Stimulated activated naive CD4-positive, alpha-beta T cell (primary cell): Measurements from ENCODE around the gene TRIM25.
"Not testable (repeated sequence)": the region's sequence is repeated elsewhere in the genome, so short reads cannot be mapped to it uniquely, and the experiment has no call there.

Experiments
- DNase-seq, 6 experiments: peaks; one replicate each; lab custom pipeline; 2025; lab: John Stamatoyannopoulos, UW

The TRIM25 gene, protein sequence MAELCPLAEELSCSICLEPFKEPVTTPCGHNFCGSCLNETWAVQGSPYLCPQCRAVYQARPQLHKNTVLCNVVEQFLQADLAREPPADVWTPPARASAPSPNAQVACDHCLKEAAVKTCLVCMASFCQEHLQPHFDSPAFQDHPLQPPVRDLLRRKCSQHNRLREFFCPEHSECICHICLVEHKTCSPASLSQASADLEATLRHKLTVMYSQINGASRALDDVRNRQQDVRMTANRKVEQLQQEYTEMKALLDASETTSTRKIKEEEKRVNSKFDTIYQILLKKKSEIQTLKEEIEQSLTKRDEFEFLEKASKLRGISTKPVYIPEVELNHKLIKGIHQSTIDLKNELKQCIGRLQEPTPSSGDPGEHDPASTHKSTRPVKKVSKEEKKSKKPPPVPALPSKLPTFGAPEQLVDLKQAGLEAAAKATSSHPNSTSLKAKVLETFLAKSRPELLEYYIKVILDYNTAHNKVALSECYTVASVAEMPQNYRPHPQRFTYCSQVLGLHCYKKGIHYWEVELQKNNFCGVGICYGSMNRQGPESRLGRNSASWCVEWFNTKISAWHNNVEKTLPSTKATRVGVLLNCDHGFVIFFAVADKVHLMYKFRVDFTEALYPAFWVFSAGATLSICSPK

GRCh38 chr17:56913867-56914580, at the start of gene TRIM25:
TRIM25 (minus strand) TSS chr17:56914049; CDS start chr17:56913988, 61 bp downstream.
- DNase-seq: peak; percentile 75 to 90 (median 84)

GRCh38 chr17:56960596-56961538, 47.0 kb upstream of the TRIM25 start, which contains the start of gene COIL:
COIL (minus strand) TSS chr17:56961050; CDS start chr17:56961019, 31 bp downstream.
- DNase-seq: peak; percentile 86 to 95 (median 88)

- DNase-seq: no peak
These were observed 43.1 kb upstream of the TRIM25 start for GRCh38 chr17:56956992-56957391.

DNA sequence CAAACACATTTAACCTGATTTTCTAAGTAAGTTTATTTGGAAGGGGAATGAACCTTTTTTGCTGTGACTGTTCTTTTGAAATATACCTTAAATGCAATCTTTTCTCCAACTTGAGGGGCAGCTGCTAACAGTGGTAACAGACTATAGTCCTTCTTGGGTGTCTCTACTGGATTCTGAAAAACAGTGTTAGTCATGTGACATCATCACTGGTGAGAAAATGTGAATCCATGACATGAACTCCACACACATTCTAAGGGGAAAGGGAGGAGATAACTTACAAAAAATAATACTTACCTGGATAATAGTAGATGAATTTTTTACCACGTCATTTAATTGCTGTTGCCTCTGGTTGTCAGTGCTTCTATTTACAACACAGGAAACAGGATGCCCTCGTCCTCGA, 35.7 kb upstream of the TRIM25 start:
- no peak for DNase-seq

DNA sequence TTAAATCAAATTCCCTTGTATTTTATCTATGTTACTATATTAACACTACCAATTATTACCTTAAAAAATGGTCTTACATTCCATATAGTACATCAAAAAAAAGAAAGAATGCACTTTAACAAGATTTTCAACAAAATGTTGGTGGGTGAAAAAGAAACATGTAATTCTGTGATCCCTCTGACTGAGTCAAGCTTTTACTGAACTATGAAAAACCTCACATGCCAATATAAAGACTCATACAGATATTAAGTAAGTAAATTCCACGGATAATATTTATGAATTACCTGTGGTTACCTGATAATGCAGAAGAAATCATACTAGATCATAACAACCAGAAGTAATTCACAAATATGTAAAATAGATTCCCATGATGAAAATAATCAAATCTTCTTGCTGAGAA, 34.6 kb upstream of the TRIM25 start:
- no peak for DNase-seq

DNA sequence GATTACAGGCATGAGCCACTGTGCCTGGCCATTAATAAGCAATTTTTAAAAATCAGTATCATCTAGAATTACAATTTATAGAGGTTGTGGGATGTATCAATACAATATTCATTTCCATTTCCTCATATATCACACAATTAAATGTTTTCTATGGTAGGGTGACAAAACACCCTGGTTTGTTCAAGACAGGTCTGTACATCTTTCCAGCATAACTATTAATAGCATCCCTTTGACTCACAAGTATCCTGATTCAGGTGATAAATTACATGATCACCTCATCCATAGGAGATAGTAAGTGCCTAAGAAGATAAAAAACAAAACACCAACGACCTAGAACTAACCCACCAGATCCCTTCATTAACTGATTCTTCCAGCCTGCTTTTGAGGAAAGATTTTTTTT, 33.9 kb upstream of the TRIM25 start:
- no peak for DNase-seq

DNA sequence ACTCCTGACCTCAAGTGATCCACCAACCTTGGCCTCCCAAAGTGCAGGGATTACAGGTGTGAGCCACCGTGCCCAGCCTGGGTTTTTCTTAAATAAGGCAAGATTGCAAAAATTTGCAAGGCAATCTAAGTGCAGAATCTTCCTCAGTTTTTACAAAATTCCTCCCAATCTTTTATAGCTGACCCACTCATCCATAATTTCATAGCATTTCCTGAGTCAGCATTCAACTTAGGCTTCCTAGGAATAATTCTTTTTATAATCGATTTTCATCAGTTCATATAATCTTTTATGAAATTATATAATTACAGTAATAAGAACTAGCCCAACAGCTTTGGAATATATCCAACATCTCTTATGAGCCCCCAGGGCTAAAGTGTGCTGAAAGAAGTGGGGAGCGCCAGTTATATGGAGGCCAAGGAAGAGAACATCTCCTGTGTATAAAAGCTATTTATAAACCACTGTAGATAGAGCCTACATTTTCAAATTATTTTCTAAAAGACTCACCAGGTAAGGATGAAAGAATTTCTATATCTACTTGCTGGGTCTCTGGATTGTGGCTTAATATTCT, 32.2 kb upstream of the TRIM25 start:
- DNase-seq: no peak

DNA sequence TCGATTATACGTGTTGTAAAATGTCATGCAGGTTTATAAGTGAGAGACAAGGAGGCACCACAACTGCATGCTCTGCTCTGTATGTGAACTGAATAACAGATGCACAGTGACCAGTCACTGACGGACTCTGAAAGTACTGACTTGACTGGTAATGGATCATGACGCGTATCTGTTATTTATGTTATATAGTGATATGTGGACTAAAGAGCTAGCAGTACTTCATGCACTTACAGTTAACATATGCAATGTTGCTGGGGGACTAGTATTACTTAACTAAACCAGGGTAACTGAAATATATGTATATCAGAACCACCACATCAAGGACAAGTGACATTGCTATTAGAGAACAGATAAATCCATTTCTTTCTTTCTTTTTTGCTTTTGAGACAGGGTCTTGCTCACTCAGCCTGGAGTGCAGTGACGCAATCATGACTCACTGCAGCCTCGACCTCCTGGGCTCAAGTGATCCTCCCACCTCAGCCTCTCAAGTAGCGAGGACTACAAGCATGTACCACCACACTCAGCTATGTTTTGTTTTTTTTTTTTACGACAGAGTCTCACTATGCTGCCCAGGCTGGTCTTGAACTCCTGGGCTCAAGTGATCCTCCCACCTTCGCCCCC, 29.8 kb upstream of the TRIM25 start:
- DNase-seq: no peak

GRCh38 chr17:56939869-56940484, 26.1 kb upstream of the TRIM25 start:
- DNase-seq: peak in 3 of 6 experiments; percentile 14 to 64 (median 46)

GRCh38 chr17:56938206-56938605, 24.4 kb upstream of the TRIM25 start:
- not testable (repeated sequence) for DNase-seq

GRCh38 chr17:56937687-56938086, 23.8 kb upstream of the TRIM25 start:
- no peak for DNase-seq

DNA sequence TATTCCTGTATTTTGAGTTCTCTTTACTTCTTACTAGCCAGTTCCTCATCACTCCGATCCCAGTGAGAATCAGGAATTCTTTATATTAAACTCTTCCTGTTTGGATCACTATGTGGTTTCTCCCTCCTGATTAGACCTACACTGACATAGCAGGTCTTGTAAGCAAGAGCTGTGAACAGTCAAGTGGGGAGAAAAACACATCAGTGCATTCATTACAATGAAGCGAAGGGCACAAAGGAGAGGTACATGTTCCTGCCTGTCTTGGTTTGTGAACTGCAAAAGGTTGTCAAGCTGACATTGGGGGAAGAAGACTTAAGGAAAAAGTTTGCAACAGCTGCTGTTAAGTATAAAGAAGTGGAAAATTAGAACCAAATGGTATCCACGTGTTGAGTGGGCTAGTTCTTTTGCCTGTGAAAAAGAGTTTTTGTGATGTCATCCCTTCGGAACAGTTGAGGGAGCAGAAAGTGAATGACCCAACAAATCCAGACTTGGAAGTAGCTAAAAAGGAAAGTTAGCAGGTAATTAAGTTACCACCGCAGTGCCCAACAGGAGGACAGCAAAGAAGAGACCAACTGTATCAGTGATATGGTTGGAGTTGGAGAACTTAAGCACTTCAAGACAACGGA, 23.0 kb upstream of the TRIM25 start:
- no peak for DNase-seq

GRCh38 chr17:56935461-56935860, 21.6 kb upstream of the TRIM25 start:
- DNase-seq: no peak

DNA sequence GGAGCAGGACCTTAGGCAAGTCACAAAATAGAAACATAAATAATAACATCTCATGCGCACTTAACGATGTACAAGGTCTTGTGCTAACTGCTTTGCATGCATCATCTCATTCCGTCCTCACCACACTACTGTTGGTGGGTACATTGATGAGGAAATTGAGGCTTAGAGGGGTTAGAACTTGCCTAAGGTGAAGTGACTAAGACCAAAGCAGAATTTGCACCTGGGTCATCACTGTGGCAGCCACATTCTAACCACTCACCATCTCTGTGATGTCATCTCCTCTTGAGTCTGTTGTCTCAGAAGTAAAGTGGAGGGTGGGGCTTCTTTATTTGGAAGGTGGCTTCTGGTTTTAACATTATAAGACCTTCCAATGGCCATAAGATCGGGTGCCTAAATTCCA, 20.4 kb upstream of the TRIM25 start:
- DNase-seq: no peak

DNA sequence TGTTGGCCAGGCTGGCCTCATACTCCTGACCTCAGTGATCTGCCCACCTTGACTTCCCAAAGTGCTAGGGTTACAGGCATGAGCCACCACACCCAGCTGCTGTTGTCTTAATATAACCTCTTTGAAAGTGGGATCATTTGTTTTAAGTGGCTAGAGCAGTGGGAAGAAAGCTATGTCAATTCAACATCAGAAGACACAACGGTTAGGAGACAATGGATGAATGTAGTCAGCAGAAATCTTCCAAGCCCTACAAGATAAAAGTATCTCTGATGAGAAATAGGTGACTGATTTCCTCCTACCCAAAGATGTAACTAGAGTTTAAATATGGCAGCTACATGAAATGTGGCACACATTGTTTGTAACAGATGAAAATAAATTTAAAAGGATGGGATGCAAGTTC, 20.0 kb upstream of the TRIM25 start:
- no peak for DNase-seq

DNA sequence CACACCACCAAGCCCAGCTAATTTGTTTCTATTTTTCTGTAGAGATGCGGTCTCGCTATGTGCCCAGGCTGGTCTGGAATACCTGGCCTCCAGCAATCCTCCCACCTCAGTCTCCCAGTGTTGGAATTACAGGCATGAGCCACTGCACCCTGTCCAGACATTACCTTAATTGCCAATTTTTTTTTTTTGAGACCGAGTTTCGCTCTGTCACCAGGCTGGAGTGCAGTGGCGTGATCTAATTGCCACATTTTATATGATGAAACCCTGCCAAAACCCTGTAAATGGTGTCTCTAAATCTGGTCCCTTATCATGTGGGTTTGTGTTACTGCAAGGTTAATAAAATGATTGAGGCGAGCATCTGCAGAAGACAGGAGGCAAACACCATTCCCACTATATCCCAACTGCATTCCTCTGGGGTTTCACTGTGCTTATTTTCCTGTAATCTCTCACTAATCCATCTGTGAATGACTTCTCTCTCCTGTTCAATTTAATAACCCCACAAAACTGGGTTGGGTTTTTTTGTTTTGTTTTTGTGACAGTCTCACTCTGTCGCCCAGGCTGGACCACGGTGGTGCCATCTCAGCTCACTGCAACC, 19.4 kb upstream of the TRIM25 start:
- no peak for DNase-seq

DNA sequence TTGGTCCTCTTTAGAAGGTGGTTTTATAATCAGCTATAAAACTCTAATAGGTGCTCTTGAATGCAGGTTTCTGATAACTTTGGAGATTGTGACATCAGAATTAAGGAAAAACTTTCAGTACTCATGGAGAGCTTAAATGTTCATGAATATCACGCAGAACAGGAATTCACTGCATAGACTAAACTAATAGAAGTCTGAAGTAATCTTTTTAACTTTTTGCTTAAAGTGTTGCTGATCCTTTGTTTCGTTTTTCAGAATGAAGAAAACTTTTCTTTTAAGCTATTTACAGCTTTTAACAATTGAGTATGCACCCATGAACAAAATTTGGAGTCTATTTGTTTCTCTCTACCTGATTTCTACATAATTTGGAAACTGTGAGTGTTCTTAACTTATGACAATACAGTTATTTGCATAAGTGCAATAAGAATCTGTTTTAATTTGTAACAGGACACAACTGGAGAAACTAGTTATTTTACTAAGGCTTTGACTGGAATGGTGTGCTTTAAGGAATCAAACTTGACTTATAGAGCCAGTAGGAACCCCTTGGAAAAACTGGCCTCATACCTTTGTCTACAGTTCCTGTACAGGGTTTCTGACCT, 17.0 kb upstream of the TRIM25 start:
- no peak for DNase-seq

DNA sequence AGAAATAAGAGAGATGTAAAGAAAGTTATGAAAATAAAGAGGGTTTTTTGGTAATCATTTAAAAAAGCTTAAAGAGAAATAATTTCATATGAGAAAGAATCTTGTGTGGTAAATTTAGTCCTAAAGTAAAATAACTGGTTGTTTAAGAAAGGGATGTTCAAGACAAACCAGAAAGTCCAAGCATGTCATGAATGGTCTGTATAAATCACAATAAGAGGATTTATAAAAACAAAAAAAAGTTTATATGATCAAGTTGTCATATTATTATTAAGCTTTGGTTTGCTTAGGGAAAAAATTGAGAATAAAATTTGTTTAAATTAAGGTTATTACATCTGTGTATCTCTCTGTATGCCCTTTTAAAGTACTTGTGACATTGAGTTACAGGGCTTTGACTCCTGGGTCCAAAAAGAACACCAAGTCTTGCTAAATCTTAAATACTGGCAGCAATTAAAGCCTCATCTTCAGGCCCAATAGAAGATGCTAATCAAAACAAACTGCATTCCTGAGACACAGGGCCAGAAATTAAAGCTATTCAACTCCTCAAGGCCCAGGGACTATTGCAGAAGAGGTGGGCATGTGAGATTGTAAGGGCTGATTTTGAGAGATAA, 15.6 kb upstream of the TRIM25 start:
- no peak for DNase-seq

DNA sequence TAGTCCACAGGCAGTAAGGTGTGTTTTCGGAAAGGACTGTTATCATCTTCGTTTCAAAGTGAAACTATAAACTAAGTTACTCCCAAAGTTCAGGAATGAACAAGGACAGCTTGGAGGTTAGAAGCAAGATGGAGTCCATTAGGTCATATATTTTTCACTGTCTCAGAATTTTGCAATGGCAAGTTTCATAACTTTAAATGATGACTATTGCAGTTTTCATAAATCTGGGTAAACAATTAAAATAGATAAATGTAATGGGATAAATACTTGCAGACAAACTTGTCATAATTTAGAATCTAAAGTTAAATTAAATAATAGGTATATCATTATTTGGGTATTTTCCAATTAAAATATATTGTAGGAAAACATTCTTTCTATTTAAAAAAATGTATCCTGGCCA, 14.7 kb upstream of the TRIM25 start:
- no peak for DNase-seq
